Hepatocyte (in vitro differentiated cells): ENCODE measurements around the gene RASA4. TPM values are rescaled to one million over a fixed set of nuclear protein-coding genes. Genes with fewer than 3 reads are reported as not detected.
"Not testable (repeated sequence)": the region's sequence is repeated elsewhere in the genome, so short reads cannot be mapped to it uniquely, and the experiment has no call there.

Experiments
- DNase-seq: peaks from one replicate; pipeline ENCODE4 v3.0.0-alpha.2; 2016; ENCODE audit warnings: low spot score
- H2AFZ ChIP-seq: fragments of 200-600 bp; sonication (generic); 2 replicates; pipeline ENCODE4 v1.6.0; 2016; ENCODE audit warnings: antibody characterized with exemption, mild to moderate bottlenecking
- H3K27ac ChIP-seq: fragments of 200-600 bp; sonication (generic); 2 replicates; pipeline ENCODE4 v1.5.1; 2016; ENCODE audit warnings: mild to moderate bottlenecking
- H3K27me3 ChIP-seq: fragments of 200-600 bp; sonication (generic); 2 replicates; pipeline ENCODE4 v1.6.1; 2016
- H3K36me3 ChIP-seq: fragments of 200-600 bp; sonication (generic); replicated peaks from 2 replicates; pipeline ENCODE4 v1.5.1; 2016; ENCODE audit warnings: low read depth; ENCODE audit not compliant: insufficient read depth
- H3K4me1 ChIP-seq: fragments of 200-600 bp; sonication (generic); 2 replicates; pipeline ENCODE4 v1.5.1; 2016; ENCODE audit warnings: mild to moderate bottlenecking, moderate library complexity; ENCODE audit not compliant: insufficient read depth
- H3K4me2 ChIP-seq: fragments of 200-600 bp; sonication (generic); 2 replicates; pipeline ENCODE4 v1.6.0; 2016
- H3K4me3 ChIP-seq: fragments of 200-600 bp; sonication (generic); 2 replicates; pipeline ENCODE4 v1.5.1; 2016; ENCODE audit warnings: mild to moderate bottlenecking
- H3K79me2 ChIP-seq: fragments of 200-600 bp; sonication (generic); 2 replicates; pipeline ENCODE4 v1.6.0; 2017; ENCODE audit warnings: mild to moderate bottlenecking
- H3K9me2 ChIP-seq: fragments of 200-600 bp; sonication (generic); replicated peaks from 2 replicates; pipeline ENCODE4 v1.6.0; 2017; ENCODE audit warnings: mild to moderate bottlenecking; ENCODE audit not compliant: insufficient read depth
- H3K9me3 ChIP-seq: fragments of 200-600 bp; sonication (generic); 2 replicates; pipeline ENCODE4 v1.5.1; 2016; ENCODE audit warnings: low read depth, mild to moderate bottlenecking
- H4K20me1 ChIP-seq: fragments of 200-600 bp; sonication (generic); 2 replicates; pipeline ENCODE4 v1.6.0; 2016; ENCODE audit warnings: mild to moderate bottlenecking; ENCODE audit not compliant: insufficient read depth, poor library complexity, severe bottlenecking
- WGBS: methylation state at CpG from one replicate; pipeline ENCODE4 v1.1.6; 2016; ENCODE audit warnings: low lambda C conversion rate; ENCODE audit errors: missing lambda C conversion rate; 5-methylcytosine and 5-hydroxymethylcytosine counted together
- polyA plus RNA-seq: library from polyadenylated mRNA; unstranded; fragments of >200 nt; fragmentation: Nextera tagmentation; extraction: Ambion mirVana; gene quantifications from 2 replicates; pipeline ENCODE4 v1.2.1, GENCODE V29; 2016
- total RNA-seq: library from RNA; depleted of rRNA; stranded (reverse); fragments of >200 nt; gene quantifications from 2 replicates; pipeline ENCODE4 v1.2.3, GENCODE V29; 2014

The RASA4 gene
- total and polyA plus RNA-seq, 2 experiments from 2014 or later, result 10.5 to 13.7 TPM

DNA sequence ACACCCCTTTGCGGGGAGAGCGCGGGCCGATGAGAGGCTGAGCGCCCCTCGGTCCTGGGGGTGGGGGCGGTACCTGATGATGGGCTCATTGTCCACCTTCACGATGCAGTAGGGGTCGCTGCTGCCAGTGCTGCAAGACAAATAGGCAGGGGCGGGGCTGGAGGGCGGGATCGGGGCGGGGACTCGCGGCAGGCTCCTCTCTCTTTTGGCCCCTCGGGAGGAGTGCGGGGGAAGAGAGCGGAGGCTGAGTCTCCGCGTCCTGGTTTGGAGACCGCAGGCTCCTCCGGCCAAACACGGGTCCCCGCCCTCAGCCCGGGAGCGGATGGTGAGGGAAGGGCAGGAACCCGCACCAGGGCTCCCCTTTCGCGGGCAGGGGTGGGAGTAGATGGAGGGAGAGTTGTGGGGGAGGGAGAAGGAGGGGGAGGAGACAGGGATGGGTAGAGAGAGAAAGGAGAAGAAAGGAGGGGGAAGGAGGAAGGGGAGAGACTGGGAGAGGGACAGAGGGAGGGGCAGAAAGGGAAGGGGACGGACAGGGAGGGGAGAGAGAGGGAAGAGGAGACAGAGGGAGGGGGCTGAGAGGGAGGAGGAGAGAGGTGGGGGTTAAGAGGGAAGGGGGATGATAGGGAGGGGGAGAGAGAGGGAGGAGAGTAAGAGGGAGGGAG lies 5.4 kb downstream of the RASA4 start:
- not testable (repeated sequence) for H3K36me3 ChIP-seq, H3K4me1 ChIP-seq, H3K27me3 ChIP-seq, H3K79me2 ChIP-seq, H4K20me1 ChIP-seq, H3K9me2 ChIP-seq, H3K4me2 ChIP-seq, DNase-seq, H3K4me3 ChIP-seq, H2AFZ ChIP-seq, H3K27ac ChIP-seq, H3K9me3 ChIP-seq
- no CpG with 5 or more reads among the region's 30 CpGs for WGBS

DNA sequence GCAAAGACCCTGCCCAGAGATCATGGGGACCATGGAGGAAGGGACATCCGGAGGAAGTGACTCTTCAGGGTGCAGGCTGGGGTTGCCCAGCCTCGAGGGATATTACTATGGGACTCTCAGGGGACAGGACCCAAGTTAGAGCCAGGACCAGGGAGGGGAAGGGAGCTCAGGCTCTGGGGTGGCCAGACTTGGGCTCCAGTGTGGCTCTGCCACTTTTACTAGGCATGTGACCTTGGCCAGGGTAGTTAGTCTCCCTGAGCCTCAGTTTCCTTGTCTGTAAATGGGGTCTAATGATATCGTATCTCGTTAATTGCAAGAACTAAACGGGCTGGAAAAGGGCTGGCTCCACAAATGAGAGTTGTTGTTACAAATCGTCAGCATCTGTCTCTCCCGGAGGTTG lies 6.1 kb downstream of the RASA4 start:
- H2AFZ ChIP-seq, H4K20me1 ChIP-seq, H3K4me2 ChIP-seq, H3K4me3 ChIP-seq, H3K36me3 ChIP-seq, DNase-seq, H3K9me2 ChIP-seq, H3K4me1 ChIP-seq, H3K9me3 ChIP-seq, H3K27me3 ChIP-seq, H3K27ac ChIP-seq, H3K79me2 ChIP-seq: not testable (repeated sequence)
- 90% methylated on average over 4 of the region's 7 CpGs for WGBS

DNA sequence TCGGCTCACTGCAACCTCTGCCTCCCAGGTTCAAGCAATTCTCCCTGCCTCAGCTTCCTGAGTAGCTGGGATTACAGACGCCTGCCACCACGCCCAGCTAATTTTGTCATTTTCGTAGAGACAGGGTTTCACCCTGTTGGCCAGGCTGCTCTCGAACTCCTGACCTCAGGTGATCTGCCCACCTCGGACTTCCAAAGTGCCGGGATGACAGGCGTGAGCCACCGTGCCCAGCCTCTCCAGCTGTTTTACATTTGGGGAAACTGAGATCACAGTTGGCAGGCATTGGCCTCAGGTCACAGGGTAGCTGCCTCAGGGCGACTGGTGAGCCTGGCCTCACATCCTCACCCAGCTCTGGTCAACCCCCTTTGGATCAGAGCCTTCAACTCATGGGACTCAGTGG lies 6.8 kb downstream of the RASA4 start:
- not testable (repeated sequence) for H3K27me3 ChIP-seq, H3K4me3 ChIP-seq, H3K4me2 ChIP-seq, H2AFZ ChIP-seq, H3K79me2 ChIP-seq, H3K27ac ChIP-seq, H4K20me1 ChIP-seq, H3K9me3 ChIP-seq, H3K36me3 ChIP-seq, H3K9me2 ChIP-seq, DNase-seq, H3K4me1 ChIP-seq
- 83% methylated on average over 5 of the region's 10 CpGs for WGBS

DNA sequence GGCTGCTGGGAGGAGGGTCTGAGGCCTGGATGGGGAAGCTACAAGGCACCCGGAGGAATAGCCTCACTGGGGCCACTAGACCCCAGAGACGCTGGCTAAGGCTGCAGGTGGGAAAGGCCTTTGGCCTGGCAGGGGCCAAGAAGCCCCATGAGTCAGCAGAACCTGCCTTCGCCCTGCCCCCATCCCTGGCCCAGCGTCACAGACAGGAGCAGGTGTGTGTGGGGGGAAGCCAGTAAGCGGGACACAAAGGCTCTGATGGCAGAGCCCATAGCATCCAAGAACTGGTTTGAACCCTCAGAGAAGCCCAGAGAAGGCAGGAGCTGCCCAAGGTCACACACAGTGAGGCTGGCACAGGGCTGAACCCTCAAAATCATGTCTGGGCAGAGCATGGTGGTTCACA lies 9.7 kb downstream of the RASA4 start:
- no CpG with 5 or more reads among the region's 5 CpGs for WGBS
- not testable (repeated sequence) for H3K27ac ChIP-seq, H3K4me2 ChIP-seq, H2AFZ ChIP-seq, DNase-seq, H4K20me1 ChIP-seq, H3K9me3 ChIP-seq, H3K27me3 ChIP-seq, H3K4me3 ChIP-seq, H3K4me1 ChIP-seq, H3K79me2 ChIP-seq, H3K36me3 ChIP-seq, H3K9me2 ChIP-seq

DNA sequence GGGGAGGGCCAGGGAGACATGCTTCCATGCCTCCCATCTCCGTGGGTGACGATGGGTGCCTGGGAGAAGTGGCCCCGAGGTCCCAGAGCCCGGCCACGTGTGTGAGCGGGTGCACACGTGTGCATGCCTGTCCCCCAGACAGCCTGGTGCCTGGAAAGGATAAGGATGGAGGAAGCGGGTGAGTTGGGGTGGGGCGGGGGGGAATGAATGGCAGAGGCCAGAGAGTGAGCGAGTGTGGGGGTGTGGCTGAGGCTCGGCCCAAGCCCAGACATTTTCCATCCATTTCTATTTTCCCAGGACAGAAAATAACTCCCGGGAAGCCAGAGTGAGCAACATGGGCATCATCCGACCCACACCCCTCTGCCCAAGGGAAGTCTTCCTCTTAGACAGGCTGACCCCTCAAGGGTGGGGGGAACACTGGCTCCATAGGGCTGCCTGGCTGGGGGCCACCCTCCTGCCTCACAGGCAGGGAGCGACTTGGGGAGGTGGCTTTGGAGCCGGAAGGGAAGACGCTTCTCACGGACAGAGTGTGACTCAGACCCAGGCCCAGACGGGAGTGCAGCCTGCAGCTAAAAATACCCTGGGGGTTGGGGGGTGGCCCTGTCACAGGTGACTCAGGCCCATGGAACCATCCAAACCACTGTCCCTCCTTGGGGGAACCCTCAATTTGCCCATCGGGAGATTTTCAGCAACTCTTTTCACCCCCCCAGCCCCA lies 12.0 kb downstream of the RASA4 start:
- not testable (repeated sequence) for H3K36me3 ChIP-seq, H3K4me2 ChIP-seq, H3K27ac ChIP-seq, DNase-seq, H3K9me3 ChIP-seq, H3K27me3 ChIP-seq, H3K4me1 ChIP-seq, H4K20me1 ChIP-seq, H3K79me2 ChIP-seq, H3K9me2 ChIP-seq, H2AFZ ChIP-seq, H3K4me3 ChIP-seq
- WGBS, result 83% methylated on average over 2 of the region's 19 CpGs

DNA sequence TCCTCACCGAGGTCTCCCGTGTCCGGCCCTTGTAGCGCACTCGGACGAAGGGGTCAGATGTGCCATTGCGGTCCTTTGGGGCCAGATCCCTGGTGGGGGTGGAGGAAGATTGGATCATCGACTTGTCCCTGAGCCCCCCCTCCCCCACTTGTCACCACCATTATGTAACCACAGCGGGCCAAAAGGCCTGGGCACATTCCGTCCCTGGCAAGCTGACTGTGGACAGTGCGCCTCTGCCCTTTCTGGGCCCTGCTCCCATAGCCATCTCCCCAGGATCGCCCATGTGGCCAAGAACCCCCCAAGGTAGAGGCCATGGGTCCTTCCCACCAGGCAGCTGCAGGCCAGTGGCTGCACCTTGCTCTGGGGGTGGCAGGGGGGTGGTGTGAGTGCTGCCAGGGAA lies 14.2 kb downstream of the RASA4 start:
- not testable (repeated sequence) for H4K20me1 ChIP-seq, H3K36me3 ChIP-seq, DNase-seq, H3K4me2 ChIP-seq, H3K27me3 ChIP-seq, H3K27ac ChIP-seq, H3K79me2 ChIP-seq, H2AFZ ChIP-seq, H3K9me3 ChIP-seq, H3K4me1 ChIP-seq, H3K4me3 ChIP-seq, H3K9me2 ChIP-seq
- no CpG with 5 or more reads among the region's 12 CpGs for WGBS

DNA sequence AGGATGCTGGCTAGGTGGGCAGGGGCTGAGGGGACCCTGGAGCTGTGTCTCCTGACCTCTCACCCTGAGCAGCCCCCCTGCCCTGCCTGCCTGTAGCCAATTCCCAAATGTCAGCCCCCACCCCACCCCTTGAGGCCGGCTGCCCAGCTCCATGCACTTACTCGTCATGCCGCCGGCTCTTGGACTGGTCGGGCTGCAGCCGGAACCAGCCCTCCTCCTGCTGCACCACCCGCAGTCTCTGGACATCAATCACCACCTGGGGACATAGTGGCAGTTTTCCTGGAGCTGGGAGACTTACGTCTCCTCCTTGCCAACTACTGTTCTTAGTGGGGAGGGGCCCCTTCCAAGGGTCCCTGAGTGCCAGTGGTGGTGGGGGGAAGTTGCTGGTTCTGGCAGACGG lies 16.9 kb downstream of the RASA4 start:
- DNase-seq, result not testable (repeated sequence)

DNA sequence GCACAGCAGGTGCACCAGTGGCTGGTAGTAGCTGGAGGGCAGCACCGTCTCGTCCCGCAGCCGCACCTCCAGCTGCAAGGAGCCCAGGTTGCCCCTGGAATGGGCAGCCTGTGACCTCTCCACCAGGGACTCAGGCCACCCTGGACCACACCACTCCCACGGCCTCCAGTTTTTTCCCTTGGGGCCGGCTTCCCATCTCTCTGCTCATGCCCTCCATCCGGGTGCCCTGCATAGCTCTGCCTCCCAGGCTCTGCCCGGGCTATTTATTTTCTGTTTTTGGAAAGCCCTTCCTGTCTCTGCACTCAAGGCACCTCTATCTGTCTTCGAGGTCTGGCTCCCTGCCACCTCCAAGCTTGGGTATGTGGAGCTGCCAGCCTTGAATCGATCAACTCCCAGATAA lies 20.5 kb downstream of the RASA4 start:
- H4K20me1 ChIP-seq, H3K9me2 ChIP-seq, H3K27ac ChIP-seq, DNase-seq, H3K27me3 ChIP-seq, H3K9me3 ChIP-seq, H3K4me3 ChIP-seq, H3K4me2 ChIP-seq, H2AFZ ChIP-seq, H3K4me1 ChIP-seq, H3K36me3 ChIP-seq, H3K79me2 ChIP-seq: not testable (repeated sequence)
- 94% methylated on average over 4 of the region's 10 CpGs for WGBS

More for the DNA sequence above, 16.9 kb downstream of the RASA4 start:
- not testable (repeated sequence) for H3K36me3 ChIP-seq, H3K4me1 ChIP-seq, H3K79me2 ChIP-seq, H3K4me3 ChIP-seq, H3K9me2 ChIP-seq, H3K27ac ChIP-seq, H3K27me3 ChIP-seq, H3K9me3 ChIP-seq, H4K20me1 ChIP-seq, H3K4me2 ChIP-seq, H2AFZ ChIP-seq
- no CpG with 5 or more reads among the region's 9 CpGs for whole genome bisulfite sequencing

DNA sequence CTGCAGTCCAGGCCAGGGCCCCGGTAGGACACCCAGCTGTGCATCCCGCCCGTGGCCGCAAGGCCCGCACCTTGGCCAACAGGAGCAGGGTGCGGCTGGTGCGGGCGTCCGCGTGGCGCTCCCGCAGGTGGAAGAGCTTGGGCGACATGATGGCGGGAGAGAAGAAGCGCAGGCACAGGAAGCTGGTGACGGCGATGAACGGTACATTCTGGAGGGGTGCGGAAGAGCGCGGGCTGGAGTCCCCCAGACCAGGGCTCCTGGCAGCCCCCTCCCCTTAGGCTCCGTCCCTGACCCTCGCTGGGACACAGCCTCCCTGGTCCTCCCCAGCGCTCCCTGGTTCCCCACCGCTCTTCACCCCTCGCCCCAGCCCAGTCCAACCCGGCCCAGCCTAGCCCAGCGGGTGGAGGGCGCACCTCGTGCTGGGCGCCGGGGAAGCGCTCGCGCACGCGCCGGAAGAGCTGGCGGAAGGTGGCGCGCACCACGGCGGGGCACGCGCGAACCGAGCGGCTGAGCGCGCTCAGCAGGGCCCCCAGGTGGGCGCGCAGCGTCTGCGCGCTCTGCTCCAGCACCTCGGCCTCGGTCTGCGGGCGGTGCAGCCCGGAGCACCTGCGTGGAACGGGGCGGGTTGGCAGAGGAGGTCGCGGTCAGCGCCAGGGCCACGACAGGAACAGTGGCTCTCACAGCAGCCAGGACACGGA lies 22.8 kb downstream of the RASA4 start:
- not testable (repeated sequence) for H3K27me3 ChIP-seq, H3K9me2 ChIP-seq, H3K79me2 ChIP-seq, H3K4me2 ChIP-seq, H3K4me3 ChIP-seq, H3K4me1 ChIP-seq, H3K36me3 ChIP-seq, H4K20me1 ChIP-seq, H2AFZ ChIP-seq, H3K9me3 ChIP-seq, H3K27ac ChIP-seq, DNase-seq
- no CpG with 5 or more reads among the region's 68 CpGs for WGBS
